ENCODE results near the gene CEMP1.
"Not testable (repeated sequence)": the region's sequence is repeated elsewhere in the genome, so short reads cannot be mapped to it uniquely, and the experiment has no call there.

CEMP1 gene

DNA sequence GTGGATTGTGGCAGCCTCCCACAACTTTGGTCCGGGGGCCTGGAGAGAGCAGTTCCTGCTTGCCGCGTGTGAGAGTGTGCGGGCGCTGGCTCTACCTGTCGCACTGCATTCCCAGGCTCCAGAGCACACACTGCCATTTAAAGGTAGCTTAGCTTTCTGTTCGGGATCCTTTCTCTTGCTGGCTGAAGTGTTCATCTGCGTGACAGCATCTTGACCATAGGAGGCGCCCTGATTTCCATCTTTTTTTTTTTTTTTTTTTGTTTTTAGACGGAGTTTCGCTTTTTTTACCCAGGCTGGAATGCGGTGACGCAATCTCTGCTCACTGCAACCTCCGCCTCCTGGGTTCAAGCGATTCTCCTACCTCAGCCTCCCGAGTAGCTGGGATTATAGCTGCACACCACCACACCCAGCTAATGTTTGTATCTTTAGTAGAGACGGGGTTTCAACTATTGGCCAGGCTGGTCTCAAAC lies 20.2 kb upstream of the CEMP1 start:
- H3K4me3 ChIP-seq (ENCODE audit: low read length); DNase-seq (ENCODE audit: low read depth): not testable (repeated sequence)
- TF ChIP-seq CTCF (conservative IDR thresholded peaks at IDR 0.05; ENCODE audit: low read depth, low read length) = peak; percentile 32

- not testable (repeated sequence) for H3K4me3 ChIP-seq (ENCODE audit: low read length); DNase-seq (ENCODE audit: low read depth)
These were observed 19.2 kb upstream of the CEMP1 start for GRCh38 chr16:2550283-2550878.

DNA sequence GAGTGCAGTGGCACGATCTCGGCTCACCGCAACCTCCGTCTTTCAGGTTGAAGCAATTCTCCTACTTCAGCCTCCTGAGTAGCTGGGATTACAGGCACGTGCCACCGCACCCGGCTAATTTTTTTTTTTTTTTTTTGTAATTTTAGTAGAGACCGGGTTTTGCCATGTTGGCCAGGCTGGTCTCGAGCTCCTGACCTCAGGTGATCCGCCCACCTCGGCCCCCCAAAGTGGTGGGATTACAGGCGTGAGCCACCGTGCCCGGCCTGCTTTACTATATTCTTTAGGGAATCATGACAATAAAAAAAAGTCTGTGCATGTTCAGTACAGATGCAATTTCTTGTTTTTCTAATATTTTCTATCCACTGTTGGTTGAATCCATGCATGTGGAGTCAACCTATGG lies 12.6 kb upstream of the CEMP1 start:
- DNase-seq (ENCODE audit: low read depth); H3K4me3 ChIP-seq (ENCODE audit: low read length): not testable (repeated sequence)

- H3K4me3 ChIP-seq (ENCODE audit: low read length); DNase-seq (ENCODE audit: low read depth): not testable (repeated sequence)
These were observed 10.2 kb upstream of the CEMP1 start for GRCh38 chr16:2541409-2541808.

GRCh38 chr16:2540912-2541311 lies 9.7 kb upstream of the CEMP1 start:
- H3K4me3 ChIP-seq (ENCODE audit: low read length); DNase-seq (ENCODE audit: low read depth): not testable (repeated sequence)

DNA sequence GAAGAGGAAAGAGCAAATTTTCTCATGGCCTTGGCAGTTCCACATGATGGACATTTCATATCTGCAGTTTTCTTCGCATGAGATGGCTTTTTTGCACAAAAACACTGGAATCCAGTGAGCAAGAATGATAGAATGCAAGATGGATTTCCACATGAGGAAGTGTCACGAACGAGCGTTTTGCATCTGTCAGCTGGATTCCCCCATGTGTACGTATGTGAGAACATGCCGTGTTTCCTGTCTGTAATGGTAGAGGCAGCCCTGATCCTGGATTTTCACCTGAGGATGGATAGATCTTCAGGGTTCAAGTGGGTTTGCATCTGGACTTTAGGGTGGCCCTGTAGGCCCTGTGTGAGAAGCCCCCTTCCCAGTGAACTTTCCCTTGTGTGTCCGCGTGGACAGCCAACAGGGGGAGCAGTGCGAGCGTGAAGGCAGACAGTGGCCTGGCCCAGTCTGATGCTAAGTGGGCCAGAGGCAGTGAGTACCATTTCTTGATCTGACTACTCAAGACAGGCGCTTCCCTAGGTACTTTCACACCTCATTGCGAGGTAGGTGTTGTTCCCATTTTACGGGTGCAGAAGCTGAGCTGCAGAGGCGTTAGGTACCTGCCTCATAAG lies 8.7 kb upstream of the CEMP1 start:
- peak; percentile 40 for TF ChIP-seq CTCF (conservative IDR thresholded peaks at IDR 0.05; ENCODE audit: low read depth, low read length)
- not testable (repeated sequence) for DNase-seq (ENCODE audit: low read depth); H3K4me3 ChIP-seq (ENCODE audit: low read length)

DNA sequence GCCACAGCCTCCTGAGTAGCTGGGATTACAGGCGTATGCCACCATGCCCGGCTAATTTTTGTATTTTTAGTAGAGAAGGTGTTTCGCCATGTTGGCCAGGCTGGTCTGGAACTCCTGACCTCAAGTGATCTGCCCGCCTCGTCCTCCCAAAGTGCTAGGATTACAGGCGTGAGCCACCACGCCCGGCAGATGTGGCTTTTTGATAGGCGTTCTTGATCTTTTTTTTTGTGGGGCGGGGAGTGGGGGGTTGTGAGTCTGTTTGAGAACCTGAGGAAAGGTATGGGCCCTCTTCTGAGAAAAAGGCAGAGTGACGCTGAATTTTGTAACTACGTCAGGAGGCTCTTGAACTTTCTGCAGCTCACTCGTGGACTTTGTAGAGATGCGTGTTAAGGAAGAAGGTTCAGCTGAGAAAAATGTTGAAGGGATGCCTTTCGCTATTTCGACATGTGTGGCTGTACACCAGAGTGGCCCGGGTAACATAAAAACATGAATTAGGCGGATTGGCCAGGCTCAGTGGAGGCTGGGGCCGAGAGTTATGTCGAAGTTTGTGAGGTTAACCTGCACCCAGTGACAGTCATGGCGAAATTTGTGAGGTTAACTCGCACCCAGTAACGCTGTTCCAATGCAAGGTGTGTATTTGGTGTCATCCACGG lies 8.1 kb upstream of the CEMP1 start:
- not testable (repeated sequence) for DNase-seq (ENCODE audit: low read depth); H3K4me3 ChIP-seq (ENCODE audit: low read length)

DNA sequence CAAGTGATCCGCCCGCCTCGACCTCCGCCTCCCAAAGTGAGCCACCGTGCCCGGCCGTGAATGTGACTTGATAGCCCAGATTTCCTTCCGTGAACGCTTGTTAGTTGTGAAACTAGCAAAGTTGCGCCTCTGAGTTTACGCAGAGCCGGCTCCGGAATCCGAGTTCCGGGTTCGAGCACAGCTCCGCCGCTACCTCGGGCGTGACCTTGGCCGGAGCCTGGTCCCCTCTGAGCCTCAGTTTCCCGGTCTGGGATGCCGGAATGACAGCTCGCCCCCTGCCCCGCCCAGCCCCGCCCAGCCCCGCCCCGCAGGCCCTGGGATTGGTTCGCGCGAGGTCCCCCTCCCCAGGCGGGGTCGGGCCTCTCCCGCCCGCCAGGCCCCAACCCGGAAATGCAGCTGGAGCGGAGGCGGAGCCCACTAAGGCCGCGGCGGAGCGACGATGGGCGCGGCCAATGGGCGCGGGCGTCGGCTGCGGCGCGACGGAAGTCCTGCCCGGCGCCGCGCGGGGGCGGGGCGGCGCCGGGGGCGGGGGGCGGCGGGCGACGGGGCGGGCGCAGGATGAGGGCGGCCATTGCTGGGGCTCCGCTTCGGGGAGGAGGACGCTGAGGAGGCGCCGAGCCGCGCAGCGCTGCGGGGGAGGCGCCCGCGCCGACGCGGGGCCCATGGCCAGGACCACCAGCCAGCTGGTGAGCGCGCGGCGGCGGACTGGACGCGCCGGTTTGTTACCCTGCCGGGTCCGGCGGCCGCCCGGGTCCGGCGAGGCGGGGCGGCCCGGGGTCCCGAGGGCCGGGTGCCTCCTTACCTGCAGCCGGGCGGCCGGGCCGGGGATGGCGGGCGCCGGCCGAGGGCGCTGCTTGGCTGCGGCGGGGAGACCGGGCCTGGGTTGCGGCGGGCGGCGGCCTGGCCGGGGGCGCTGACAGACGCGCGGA lies 6.5 kb upstream of the CEMP1 start, which contains the start of gene PDPK1:
TSS of gene PDPK1 (plus strand) at position 571 of the 929 bp plus-strand sequence. CDS start at position 663, 92 bp downstream.
- TF ChIP-seq CTCF (conservative IDR thresholded peaks at IDR 0.05; ENCODE audit: low read depth, low read length) = no peak
- peak within 1 kb of the TSS; percentile 71 for H3K4me3 ChIP-seq (ENCODE audit: low read length)
- DNase-seq (ENCODE audit: low read depth) = peak; percentile 73

DNA sequence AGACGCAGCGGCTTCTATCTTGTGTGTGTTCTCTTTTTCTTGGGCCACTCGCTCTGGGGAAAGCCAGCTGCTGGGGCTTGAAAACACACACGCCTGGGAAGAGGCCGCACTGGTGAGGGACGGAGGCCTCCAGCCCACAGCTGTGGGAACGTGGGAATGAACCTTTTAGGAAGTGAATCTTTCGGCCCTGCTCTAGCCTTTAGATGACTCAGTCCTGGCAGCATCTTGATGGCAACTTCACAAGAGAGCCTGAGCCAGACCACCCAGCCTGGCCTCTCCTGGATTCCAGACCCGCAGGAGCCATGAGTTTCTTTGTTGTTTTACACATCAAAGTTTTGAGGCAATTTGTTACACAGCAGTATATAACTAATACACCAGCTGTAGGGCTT lies 4.4 kb upstream of the CEMP1 start:
- H3K4me3 ChIP-seq (ENCODE audit: low read length) = no peak overlapping the region
- TF ChIP-seq CTCF (conservative IDR thresholded peaks at IDR 0.05; ENCODE audit: low read depth, low read length) = no peak
- DNase-seq (ENCODE audit: low read depth) = no peak

DNA sequence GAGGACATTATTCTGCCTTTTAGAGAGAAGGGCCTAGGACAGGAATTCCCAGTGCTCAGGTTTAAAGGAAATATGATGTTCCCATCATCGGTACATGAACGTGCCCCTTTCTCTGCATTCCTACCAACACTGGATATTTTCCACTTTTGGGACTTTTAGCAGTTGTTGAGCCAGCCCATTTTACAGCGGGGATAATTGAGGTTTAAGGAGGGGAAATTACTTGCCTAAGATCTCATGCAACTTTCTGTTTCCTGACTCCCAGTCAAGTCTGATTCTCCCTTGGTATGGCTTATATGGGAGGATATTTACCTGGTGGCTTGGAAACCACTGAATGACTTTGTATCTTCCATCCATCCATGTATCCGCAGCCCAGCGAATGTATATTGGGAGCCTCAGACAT lies 3.1 kb upstream of the CEMP1 start:
- DNase-seq (ENCODE audit: low read depth); H3K4me3 ChIP-seq (ENCODE audit: low read length): not testable (repeated sequence)
